NCI-H446 (cell line): ENCODE data around the gene BCLAF1.
A peak's percentile ranks its signal among the peaks of the same experiment; 100 is the strongest.

Experiments
- DNase-seq, 2 experiments: peaks; one replicate each; lab custom pipeline; 2025; lab: John Stamatoyannopoulos, UW

The BCLAF1 gene, protein sequence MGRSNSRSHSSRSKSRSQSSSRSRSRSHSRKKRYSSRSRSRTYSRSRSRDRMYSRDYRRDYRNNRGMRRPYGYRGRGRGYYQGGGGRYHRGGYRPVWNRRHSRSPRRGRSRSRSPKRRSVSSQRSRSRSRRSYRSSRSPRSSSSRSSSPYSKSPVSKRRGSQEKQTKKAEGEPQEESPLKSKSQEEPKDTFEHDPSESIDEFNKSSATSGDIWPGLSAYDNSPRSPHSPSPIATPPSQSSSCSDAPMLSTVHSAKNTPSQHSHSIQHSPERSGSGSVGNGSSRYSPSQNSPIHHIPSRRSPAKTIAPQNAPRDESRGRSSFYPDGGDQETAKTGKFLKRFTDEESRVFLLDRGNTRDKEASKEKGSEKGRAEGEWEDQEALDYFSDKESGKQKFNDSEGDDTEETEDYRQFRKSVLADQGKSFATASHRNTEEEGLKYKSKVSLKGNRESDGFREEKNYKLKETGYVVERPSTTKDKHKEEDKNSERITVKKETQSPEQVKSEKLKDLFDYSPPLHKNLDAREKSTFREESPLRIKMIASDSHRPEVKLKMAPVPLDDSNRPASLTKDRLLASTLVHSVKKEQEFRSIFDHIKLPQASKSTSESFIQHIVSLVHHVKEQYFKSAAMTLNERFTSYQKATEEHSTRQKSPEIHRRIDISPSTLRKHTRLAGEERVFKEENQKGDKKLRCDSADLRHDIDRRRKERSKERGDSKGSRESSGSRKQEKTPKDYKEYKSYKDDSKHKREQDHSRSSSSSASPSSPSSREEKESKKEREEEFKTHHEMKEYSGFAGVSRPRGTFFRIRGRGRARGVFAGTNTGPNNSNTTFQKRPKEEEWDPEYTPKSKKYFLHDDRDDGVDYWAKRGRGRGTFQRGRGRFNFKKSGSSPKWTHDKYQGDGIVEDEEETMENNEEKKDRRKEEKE

GRCh38 chr6:136289579-136290409, at the start of gene BCLAF1:
BCLAF1 (minus strand) TSS chr6:136289846; CDS start chr6:136279866, 9,980 bp downstream.
- DNase-seq = peak; percentile 93 to 98

- no peak for DNase-seq
Measured at GRCh38 chr6:136338486-136338885, 48.8 kb upstream of the BCLAF1 start.

GRCh38 chr6:136337606-136338005, 48.0 kb upstream of the BCLAF1 start:
- no peak for DNase-seq

DNA sequence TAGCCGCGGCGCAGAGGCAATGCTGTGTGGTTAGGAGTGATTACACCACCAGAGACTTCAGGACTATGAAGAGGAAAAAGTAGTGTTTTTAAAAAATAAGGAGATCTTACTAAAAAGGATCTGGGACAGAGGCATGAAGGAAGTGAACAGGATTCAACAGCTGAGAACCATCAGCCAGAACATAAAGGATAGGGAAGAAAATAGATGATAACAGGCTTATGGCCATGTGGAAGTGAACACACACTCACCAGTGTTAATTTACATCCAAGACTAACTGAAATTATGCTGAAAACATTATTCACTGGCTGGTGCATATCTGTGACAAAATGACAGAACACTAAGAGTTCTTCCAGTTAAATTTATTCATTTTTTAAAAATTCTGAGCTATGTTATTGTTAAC, 47.5 kb upstream of the BCLAF1 start:
- DNase-seq = no peak

DNA sequence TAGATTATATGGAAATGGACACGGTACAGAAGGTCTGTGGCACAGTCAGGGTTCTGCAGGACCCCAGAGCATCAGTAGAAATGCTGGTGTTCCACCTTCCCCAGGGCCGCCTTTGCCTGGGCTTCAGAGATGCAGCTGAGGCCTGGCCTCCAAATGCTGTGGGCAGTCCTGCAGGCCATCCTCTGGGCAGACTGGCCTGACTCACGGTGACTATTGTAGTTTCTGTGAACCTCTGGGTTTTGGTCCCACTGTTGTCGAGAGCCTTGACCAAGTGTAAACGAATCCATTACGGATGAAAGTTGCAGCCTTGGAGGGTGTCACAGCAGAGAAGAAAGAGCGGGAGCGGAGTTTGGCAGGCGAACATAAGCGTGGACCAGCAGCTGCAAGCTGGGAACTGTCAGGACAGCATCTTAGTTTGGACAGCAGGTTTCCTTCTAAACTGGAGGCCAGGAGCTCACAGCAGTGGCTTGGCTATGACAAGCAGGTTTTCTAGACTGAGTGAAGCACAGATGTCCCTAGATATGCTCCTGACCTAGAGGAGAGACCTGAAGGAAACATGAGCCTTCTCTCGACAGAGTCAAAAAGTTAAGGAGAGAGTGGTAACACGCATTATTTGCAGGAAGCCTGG, 46.2 kb upstream of the BCLAF1 start:
- DNase-seq = no peak

- no peak for DNase-seq
Measured at GRCh38 chr6:136334853-136335252, 45.2 kb upstream of the BCLAF1 start.

GRCh38 chr6:136334465-136334846, 44.8 kb upstream of the BCLAF1 start:
- DNase-seq = no peak

DNA sequence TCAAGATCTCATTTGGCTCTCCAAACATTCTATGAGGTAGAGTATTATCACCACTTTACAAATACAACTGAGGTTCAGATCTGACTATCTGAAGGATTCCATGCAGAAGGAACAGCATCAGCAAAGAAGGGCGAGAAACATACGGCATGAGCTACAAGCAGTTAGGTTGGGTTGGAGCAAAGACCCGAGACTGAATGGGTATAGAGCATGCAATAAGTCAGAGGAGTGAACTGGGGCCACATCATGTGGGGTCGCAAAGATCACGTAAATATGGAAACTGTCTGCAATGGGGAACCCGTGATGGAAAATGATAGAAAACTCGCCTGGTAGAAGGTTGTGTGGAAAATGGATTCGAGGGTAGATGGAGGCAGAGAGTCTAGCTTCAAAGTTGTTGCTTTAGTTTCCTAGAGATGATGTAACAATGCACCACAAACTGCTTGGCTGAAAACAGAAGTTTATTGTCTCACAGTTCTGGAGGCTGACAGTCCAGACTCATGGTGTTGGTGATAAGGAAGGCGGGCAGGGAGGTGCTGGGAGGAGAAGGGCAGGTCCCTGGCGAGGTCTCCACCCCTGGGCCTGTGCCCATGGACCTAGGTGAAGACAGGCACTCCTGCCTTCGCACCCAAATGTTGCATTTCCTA, 44.3 kb upstream of the BCLAF1 start:
- DNase-seq = no peak

DNA sequence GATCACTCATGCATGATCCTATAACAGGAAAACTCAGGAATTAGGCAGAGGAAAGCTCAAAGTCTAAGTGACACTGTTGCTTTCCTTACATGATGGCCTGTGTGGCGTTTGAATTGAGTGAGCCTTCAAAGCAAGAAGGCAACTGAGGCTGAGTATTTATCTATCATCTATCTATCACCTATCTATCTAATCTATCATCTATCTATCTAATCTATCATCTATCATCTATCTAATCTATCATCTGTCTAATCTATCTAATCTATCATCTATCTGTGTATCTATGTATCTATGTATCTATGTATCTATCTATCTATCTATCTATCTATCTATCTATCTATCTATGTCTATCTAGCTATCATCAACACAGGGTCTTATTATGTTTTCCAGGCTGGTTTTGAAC, 41.8 kb upstream of the BCLAF1 start:
- DNase-seq = no peak

GRCh38 chr6:136330634-136331033, 41.0 kb upstream of the BCLAF1 start:
- no peak for DNase-seq

GRCh38 chr6:136326038-136326553, 36.5 kb upstream of the BCLAF1 start:
- DNase-seq = peak in 1 of 2 experiments; percentile 54

GRCh38 chr6:136324686-136325380, 35.2 kb upstream of the BCLAF1 start:
- no peak for DNase-seq

DNA sequence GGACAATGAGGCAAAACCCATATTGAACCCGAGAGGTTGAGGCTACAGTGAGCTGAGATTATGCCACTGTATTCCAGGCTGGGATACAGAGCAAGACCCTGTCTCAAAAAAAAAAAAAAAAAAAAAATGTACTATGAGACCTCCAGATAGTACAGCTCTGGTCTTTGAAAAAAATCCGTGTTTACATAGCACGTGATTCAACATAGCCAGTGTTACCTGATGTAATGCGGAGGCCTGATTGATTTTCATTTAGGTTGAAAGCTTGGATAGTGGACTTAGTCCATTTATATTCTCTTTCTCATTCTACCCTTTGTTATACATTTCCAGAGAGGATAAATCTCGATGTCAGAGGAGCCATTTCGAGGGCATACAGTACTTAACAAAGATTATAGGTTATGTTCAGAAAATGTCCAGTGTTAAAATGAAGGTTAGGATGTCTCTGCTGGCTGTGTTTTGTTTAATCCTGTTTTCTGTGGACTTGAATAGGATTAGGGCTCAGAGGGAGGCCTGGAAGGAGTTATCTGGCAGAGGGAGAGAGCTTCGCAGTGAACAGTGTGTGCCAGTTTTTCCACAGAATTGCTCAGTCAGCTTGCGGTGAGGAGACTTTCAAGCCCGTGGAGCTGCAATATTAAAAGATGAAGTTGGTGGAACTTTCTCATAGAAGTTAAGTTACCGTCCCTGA, 33.9 kb upstream of the BCLAF1 start:
- DNase-seq = peak in 1 of 2 experiments; percentile 18

DNA sequence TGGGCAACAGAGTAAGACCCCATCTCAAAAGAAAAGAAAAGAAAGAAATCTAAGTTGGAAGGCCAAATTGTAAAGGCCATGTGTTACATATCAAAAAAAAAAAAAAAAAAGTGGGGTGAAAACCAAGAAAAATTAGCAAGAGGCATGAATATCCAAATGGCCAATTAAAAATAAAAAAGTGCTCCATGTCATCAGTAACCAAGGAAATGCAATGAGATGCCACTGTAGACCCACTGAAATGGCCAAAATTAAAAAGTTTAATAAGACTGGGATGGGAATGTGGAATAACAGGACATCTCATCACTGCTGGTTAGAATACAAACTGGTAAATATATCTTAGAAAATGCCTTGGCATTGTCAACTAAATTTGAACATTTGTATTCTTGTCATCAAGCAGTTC, 30.1 kb upstream of the BCLAF1 start:
- no peak for DNase-seq

- no peak for DNase-seq
Measured at GRCh38 chr6:136318676-136319075, 29.0 kb upstream of the BCLAF1 start.

DNA sequence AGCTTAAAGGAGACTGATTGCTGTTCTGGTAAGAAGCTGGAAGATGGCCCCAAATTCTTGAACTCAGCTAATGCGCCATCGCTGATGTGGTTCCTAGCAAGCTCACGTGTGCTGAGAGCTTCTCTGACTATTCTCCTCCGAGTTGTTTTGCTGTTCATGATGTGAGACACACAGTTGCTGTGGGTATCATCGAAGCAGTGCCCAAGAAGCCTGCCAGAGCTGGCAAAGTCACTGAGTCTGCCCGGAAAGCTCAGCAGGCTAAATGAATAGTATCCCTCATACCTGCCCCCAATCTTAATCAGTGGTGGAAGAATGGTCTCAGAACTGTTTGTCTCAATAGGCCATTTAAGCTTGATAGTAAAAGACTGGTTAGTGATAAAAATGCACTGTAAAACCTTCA, 28.3 kb upstream of the BCLAF1 start:
- no peak for DNase-seq

DNA sequence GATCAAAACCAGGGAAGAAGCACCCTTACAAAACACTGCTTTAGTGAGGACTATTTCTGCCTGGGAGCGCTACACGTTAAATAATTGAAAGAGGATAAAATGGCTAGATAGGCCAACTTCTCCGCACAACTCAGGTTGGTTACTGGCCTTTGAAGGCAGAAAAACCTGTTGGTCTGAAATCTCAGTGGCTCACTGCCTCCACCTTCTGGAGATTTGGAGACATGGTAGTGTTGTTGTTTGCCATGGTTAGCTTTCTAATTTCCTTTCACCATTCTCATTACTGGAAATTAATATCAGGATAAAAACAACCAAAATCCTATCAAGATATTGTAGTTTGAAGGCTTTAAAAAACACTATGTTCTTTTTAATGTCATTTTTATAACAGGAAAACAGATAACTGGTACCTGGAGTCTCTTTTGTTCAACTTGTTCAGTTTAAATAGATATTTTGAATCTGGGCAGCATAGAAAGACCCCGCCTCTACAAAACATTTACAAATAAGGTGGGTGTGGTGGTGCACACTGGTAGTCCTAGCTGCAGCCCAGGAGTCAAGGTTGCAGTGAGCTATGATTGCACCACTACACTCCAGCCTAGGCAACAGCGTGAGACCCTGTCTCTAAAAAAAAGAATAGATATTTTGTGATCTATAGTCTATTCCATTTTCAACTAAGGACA, 27.5 kb upstream of the BCLAF1 start:
- peak; percentile 66 to 71 for DNase-seq

DNA sequence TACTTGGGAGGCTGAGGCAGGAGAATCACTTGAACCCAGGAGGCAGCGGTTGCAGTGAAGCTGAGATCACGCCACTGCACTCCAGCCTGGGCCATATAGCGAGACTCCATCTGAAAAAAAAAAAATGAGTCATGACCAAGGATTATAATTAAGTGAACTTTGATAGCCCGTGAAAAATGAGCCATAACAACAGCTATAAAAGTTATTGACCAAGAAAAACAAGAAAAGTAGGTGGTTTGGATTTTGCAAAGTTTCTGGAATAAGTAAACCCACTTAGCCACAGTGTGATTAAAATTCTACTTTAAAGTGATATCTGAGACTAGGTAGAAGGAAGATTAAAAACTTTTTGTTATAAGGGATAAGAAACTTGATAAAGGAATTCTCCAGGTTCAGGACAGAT, 25.9 kb upstream of the BCLAF1 start:
- no peak for DNase-seq

- DNase-seq = no peak
Measured at GRCh38 chr6:136312975-136313374, 23.3 kb upstream of the BCLAF1 start.
